Measurements from ENCODE around the gene STXBP6. TPM values are rescaled to one million over a fixed set of nuclear protein-coding genes. Genes with fewer than 3 reads are reported as not detected.

STXBP6 gene
- total RNA-seq, 1 donor from 2014 or later = 43.5 TPM

DNA sequence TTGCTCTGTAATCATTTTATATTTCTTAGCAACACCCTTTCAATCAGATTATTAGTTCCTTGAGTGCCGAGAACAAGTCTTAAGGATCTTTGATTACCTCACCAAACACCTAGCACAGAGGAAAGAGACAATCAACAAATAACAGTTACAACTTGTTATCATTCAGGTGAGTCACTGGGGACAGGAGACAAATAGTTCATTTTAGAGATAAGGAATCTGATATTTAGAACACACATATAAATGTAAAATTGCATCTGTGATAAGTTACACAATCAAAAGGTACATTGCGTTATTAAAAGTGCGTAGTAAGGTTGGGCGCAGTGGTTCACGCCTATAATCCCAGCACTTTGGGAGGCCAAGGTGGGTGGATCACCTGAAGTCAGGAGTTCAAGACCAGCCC, 5.1 kb upstream of the STXBP6 start:
- DNase-seq (no peak), ATAC-seq (no peak)
- intact Hi-C loops (cut with micrococcal nuclease) = no loop called here

- DNase-seq (no peak), ATAC-seq (no peak)
- intact Hi-C loops (cut with micrococcal nuclease) = no loop called here
Observed at GRCh38 chr14:25053585-25053984, 3.6 kb upstream of the STXBP6 start.

- no peak for DNase-seq
- ATAC-seq = no peak
- intact Hi-C loops (cut with micrococcal nuclease) = no loop called here
Observed at GRCh38 chr14:25052921-25053320, 3.0 kb upstream of the STXBP6 start.

DNA sequence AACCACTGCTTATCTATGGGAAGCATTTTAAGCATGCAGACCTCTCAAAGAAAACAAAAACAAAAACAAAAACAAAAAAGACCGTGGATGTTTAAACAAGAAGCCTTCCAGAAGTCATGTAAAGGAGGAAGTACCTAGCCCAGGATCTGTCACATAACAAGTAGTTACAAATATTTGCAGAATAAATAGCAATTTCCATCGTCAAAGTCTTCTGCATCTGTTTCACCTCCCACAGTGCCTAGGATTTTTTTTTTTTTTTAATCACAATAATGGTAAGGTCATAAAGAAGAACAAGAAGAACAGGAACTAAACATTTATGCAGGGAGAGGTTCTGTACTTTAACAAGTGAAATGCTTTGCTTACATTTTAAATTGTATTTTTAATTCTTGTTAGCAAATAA, 2.4 kb upstream of the STXBP6 start:
- ATAC-seq = no peak
- intact Hi-C loops (cut with micrococcal nuclease) = no loop called here
- DNase-seq = no peak

DNA sequence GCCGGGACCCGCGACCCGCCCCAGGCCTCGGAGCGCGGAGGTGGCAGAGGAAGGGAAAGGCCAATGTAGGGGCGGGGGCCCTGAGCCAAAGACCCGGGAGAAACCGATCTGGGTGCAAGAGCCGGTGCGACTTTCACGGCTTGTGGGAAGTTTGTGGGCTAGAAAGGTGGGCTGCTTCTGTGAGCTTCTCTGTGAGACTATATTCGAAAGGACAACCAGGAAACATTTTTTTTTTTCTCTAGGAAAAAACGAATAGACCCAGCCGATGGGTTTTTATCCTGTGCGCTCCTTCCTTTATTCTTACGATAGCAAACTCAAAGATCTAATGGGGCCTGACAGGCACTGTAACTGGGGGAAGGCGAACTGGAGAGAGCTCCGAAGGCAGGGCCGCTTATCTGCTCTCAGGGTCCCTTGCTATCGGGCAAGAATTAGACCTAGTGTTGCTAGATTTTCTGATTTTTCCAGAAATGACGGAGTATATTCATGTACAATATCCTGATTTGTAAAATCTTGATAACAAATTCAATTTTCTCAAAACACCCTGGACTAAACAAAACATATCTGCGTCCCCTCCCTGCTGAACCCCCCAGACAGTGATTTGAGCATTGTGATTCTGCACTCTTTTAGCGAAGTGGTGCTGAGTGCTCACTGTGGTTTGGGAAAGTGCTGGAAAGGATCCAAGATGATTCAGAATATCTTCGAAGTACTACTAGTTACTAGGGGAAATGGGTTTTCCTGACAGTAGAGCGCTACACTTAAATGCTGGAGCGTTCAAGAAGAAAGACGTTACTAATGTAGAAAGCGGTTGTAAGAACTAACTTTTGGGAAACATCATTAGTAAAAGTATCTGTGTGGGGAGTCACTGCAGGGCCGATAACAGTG, 563 bp upstream of the STXBP6 start:
- ATAC-seq = peak; percentile 32
- no peak for DNase-seq
- intact Hi-C loops (cut with micrococcal nuclease) = no loop called here

DNA sequence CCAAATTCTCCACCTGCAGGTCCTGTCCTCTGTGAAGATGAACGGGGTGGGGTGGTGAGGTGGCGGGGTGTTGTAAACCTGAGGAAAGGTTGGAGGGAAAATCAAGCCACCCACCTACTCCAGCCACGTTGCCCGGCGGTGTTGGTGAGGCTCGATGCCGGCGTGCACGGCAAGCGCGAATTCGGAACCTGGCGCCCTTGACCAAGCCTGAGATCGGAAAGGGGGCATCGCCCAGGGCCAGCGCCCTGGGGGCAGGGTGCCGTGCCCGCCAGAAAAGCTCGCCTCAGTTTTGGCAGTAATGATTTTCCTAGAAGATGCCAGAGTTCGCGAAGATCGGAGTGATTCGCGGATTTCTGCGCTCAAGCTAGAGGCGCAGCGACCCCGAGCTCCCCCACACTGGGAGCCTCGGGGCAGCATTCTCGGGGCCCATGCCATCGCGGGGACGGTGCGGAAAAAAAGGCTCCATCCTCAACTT, 817 bp downstream of the STXBP6 start:
- DNase-seq = peak; percentile 55
- intact Hi-C loops (cut with micrococcal nuclease) = loop anchor here (10.0 kb wide), 2 partner anchors 66 to 314 kb away; no protein-coding TSS in a partner anchor
- ATAC-seq = peak; percentile 24

GRCh38 chr14:25048170-25049016, 1.6 kb downstream of the STXBP6 start:
- intact Hi-C loops (cut with micrococcal nuclease) = loop anchor here (10.0 kb wide), 2 partner anchors 66 to 314 kb away; no protein-coding TSS in a partner anchor
- DNase-seq (peak; percentile 71), ATAC-seq (peak; percentile 69)

DNA sequence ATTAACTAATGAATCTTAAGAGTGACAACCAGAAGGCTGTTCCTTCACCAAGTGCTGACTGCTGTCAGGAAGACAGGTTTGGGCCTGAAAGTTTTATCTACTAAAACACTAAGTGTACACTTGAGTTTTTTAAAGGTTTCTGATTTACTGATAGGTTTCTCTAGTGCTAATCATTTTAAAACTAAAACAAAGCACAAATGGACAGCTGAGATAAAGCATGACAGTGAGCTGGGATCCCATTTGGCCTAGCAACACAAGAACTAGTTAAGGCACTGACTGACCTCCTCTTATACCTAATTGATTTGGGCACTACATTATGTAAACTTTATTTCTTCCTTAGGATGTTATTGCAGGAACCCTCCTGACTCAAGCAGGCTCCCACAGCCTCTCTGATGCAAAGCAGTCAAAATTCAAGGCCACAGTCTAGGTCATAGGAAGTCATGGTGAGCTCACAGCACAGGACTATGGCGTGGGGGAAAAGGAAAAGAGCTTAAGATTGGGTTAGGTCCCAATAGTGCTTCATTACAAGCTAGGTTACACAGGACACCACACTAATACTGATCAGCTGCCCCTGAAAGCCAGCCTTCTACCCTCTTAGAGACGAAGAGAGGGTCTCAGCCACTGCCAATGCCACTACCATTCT, 3.5 kb downstream of the STXBP6 start:
- intact Hi-C loops (cut with micrococcal nuclease) = loop anchor here (10.0 kb wide), 2 partner anchors 68 to 312 kb away; no protein-coding TSS in a partner anchor
- DNase-seq (no peak), ATAC-seq (no peak)

DNA sequence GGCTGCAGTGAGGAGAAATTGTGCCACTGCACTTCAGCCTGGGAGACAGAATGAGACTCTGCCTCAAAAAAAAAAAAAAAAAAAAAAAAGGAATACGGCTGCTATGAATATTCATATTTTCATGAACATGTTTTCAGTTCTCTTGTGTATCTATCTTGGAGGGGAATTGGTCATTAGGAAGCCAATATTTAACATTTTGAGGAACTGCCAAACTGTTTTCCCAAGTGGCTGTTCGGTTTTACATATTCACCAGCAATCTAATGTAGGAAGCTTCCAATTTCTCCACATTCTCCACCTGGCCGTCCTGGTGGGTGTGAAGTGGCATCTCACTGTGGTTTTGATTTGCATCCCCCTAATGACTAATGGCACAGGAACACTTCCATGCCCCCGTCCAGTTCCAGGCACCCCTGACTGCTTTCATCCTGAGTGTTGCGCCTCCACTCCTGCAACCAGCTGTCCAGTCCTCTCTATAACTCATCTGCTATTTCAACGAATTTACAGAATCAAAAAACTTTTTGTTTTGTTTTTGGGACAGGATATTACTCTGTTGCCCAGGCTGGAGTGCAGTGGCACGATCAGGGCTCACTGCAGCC, 5.7 kb downstream of the STXBP6 start:
- DNase-seq (no peak), ATAC-seq (no peak)
- intact Hi-C loops (cut with micrococcal nuclease) = loop anchor here (5.0 to 10.0 kb wide), 3 partner anchors 71 to 309 kb away; no protein-coding TSS in a partner anchor

DNA sequence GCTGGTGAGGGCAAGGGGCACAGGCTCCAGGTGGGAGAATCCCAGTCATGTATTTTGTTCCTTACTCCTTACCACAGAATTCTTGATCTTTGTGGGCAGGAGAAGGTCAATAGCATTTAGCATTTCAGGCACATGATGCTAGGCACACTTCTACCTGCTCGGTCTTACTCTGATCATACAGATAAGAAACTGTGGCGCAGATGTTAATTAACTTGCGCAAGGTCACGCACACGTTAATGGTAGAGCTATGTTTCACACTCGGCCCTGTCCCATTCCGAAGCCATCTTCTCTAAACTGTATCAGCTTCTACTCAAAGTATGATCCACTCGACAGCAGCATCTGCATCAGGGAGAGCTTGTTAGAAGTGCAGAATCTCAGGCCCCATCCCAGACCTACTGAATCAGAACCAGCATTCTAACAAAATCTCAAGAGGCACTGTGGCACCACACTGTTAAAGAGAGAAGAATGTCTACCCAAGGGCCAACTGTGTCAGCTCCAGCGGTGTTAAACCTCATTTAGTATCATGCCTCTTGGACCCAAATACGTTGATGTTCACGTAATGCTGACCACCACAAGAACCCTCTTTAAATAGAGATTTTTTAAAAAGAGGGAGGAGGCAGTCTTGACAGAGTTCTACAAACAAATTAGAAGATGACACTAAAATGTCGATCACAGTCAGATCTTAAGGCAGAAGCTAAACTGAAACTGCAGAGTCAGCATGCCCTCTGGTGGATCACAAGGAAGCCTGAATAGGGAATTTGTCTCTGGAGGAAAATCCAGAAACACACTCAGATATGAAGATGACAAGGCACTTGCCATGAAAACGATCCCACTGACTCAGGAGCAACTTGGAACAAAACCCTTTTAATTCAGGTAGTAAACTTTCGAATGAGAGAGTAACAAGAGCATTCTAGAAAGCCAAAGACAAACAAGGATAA, 7.3 kb downstream of the STXBP6 start:
- intact Hi-C loops (cut with micrococcal nuclease) = loop anchor here (5.0 to 10.0 kb wide), 3 partner anchors 72 to 308 kb away; no protein-coding TSS in a partner anchor
- DNase-seq = no peak

GRCh38 chr14:25041898-25042297, 8.0 kb downstream of the STXBP6 start:
- intact Hi-C loops (cut with micrococcal nuclease) = loop anchor here (5.0 to 10.0 kb wide), 3 partner anchors 73 to 307 kb away; no protein-coding TSS in a partner anchor
- no peak for ATAC-seq

More for the DNA sequence above, 7.3 kb downstream of the STXBP6 start:
- peak; percentile 35 for ATAC-seq

DNA sequence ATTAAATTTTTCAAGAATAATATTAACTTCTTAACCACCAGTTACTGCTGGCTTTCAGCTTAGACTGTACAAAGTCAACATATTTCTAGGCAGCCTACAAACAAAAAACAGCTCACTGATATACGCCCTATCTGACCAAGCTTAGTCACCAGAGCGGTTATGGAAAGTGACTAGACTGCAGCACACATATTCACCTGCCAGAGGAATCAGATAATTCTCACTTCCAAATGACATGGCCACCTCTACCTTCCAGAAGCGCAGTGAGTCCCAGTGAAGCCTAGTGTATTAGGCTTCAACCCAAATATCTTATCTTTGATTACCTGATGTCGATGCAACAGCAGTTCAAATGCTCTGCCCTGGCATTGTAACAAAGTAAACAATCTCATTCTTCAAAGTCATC, 8.5 kb downstream of the STXBP6 start:
- ATAC-seq (peak; percentile 19), DNase-seq (no peak)
- intact Hi-C loops (cut with micrococcal nuclease) = loop anchor here (5.0 to 10.0 kb wide), 3 partner anchors 73 to 307 kb away; no protein-coding TSS in a partner anchor

More at GRCh38 chr14:25041898-25042297, 8.0 kb downstream of the STXBP6 start:
- no peak for DNase-seq

DNA sequence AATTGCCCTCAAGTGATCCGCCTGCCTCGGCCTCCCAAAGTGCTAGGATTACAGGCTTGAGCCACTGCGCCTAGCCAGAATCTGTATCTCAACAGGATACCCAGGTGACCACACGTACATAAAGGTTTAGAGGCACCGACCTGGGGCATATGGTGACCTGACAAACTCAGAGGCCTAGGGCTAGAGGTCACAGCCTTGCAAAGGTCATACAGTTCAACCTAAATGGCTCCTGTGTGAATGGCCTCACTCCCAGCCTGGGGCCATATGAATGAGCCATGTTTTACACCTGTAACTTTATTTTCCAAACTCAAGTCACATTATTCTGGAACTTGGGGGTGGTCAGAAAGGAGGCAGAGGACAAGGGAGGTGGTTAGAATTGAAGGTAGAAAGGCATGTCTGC, 10.0 kb downstream of the STXBP6 start:
- ATAC-seq = no peak
- intact Hi-C loops (cut with micrococcal nuclease) = loop anchor here (5.0 to 10.0 kb wide), 3 partner anchors 75 to 305 kb away; no protein-coding TSS in a partner anchor
- DNase-seq = no peak

- intact Hi-C loops (cut with micrococcal nuclease) = no loop called here
- ATAC-seq = no peak
- no peak for DNase-seq
Observed at GRCh38 chr14:25038044-25038668, 11.8 kb downstream of the STXBP6 start.

DNA sequence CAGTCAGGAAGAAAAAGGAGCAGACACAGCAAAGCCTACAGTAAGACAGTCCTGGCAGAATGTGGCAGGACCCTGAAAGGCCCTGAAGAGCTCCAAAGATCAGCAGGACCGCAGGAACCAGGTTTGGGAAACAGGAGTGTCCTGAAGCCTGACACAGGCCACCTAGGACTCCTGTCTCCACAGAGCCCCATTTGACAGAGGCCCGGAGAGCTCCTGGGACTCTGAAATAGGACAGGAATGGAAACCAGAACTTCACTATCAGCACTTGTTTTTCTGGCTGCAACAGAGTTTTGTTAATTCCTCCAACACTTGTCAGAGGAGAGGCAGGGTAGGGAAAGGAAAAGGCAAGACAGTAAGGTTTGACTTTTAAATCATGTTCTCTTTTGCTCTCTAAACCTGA, 12.9 kb downstream of the STXBP6 start:
- intact Hi-C loops (cut with micrococcal nuclease) = no loop called here
- peak; percentile 24 for DNase-seq
- peak; percentile 71 for ATAC-seq

GRCh38 chr14:25034803-25035681, 14.9 kb downstream of the STXBP6 start:
- intact Hi-C loops (cut with micrococcal nuclease) = no loop called here
- no peak for ATAC-seq

More at GRCh38 chr14:25034803-25035681, 14.9 kb downstream of the STXBP6 start:
- DNase-seq = no peak

Data from left ventricle myocardium superior (tissue), 1 donor.